ENCODE data around the gene KCNG4. TPM values are rescaled to one million over a fixed set of nuclear protein-coding genes. Genes with fewer than 3 reads are reported as not detected.

Gene KCNG4
- total RNA-seq, 1 donor = not detected

DNA sequence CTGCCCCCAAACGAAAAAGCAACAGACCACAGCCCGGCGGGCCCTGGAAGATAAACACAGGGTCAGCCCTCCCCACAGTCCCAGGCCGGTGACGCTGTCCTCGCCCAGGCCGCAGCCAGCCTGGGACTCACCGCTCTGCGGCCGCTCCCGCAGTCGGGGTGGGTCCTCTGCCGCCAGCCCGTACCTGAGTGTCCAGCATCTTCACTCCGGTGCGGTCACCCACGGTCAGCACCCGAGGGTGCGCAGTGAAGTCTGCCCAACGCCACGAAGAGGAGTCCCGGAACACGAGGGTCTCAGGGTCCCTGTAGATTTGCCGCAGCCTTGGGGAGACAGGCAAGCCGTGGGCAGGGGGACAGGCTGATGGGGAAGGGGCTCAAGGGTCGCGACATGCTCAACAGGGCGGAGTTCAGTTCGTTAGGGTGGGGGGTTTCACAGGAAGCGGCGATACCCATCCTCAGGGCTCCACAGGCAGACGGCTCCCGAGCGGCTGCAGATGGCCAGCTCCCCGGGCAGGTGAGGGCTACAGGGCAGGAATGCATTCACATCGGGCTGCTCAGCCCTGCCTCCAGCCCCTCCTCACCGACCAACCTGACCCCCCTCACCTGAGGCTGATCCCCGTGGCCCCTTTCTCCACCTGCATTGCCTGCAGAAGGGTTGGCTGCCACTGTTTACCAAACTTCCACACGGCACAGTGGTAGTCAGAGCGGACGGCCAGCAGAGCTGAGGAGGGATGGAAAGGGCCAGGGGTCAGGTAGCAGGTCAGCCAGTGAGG is 58.5 kb downstream of the KCNG4 start:
- H2AFZ ChIP-seq (ENCODE audit: low read length) = no peak overlapping the region
- no peak for DNase-seq (ENCODE audit: insufficient read length, low spot score, missing footprints)
- TF ChIP-seq, protein P1, sequence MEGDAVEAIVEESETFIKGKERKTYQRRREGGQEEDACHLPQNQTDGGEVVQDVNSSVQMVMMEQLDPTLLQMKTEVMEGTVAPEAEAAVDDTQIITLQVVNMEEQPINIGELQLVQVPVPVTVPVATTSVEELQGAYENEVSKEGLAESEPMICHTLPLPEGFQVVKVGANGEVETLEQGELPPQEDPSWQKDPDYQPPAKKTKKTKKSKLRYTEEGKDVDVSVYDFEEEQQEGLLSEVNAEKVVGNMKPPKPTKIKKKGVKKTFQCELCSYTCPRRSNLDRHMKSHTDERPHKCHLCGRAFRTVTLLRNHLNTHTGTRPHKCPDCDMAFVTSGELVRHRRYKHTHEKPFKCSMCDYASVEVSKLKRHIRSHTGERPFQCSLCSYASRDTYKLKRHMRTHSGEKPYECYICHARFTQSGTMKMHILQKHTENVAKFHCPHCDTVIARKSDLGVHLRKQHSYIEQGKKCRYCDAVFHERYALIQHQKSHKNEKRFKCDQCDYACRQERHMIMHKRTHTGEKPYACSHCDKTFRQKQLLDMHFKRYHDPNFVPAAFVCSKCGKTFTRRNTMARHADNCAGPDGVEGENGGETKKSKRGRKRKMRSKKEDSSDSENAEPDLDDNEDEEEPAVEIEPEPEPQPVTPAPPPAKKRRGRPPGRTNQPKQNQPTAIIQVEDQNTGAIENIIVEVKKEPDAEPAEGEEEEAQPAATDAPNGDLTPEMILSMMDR (IDR thresholded peaks at IDR 0.05; ENCODE audit: extremely low read depth, low read depth, low read length) = no peak
- H3K27me3 ChIP-seq (ENCODE audit: insufficient read depth, low read length) = no peaks in the 10 kb centered on the region
- no peaks in the 10 kb centered on the region for H3K9me3 ChIP-seq (ENCODE audit: low read depth, low read length)
- H3K4me2 ChIP-seq (ENCODE audit: insufficient read depth, low read length) = no peak overlapping the region
- peaks cover 19% of the 10 kb centered on the region for H4K20me1 ChIP-seq (ENCODE audit: insufficient read depth, low read length)
- H3K4me3 ChIP-seq (ENCODE audit: insufficient read depth, low read length) = no peak overlapping the region
- H3K79me2 ChIP-seq (ENCODE audit: insufficient read depth, low read length) = peaks cover 34% of the 10 kb centered on the region
- no peak overlapping the region for H3K27ac ChIP-seq (ENCODE audit: low read depth, low read length)
- H3K36me3 ChIP-seq (ENCODE audit: insufficient read depth, low read length) = peaks cover 30% of the 10 kb centered on the region
- peaks cover 19% of the 10 kb centered on the region for H3K4me1 ChIP-seq (ENCODE audit: insufficient read depth, low read length)

DNA sequence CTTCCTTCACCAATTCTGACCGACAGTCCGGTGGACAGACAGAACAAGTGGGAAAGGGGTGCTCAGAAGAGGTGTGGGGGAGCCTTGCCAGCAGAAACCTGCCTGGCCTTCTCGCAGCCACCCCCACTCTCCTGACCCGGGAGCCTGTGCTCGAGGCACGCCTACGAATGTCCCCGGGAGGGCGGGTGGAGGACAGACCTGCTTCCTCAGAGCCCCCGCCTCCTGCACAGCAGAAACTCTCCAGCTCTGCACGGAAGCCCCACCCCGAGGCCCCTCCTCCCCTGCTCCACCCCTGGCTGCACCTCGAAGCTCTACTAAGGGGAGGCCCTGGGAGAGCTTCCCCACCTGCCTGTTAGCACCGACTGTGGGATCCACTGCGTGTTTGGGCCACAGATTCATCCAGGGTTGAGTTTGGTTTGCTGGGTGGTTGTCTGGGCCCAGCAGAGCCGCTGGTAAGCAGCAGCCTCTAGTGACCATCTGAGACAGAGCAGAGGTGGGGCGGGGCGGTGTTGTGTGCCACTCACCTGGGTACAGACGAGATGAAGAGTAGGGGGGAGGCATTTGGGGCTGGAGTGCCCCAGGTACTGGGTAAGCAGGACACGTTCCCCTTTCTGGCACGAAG is 59.2 kb downstream of the KCNG4 start:
- no peak overlapping the region for H2AFZ ChIP-seq (ENCODE audit: low read length)
- H3K4me2 ChIP-seq (ENCODE audit: insufficient read depth, low read length) = no peak overlapping the region
- H3K36me3 ChIP-seq (ENCODE audit: insufficient read depth, low read length) = peaks cover 30% of the 10 kb centered on the region
- peaks cover 19% of the 10 kb centered on the region for H4K20me1 ChIP-seq (ENCODE audit: insufficient read depth, low read length)
- no peak overlapping the region for H3K27ac ChIP-seq (ENCODE audit: low read depth, low read length)
- no peaks in the 10 kb centered on the region for H3K27me3 ChIP-seq (ENCODE audit: insufficient read depth, low read length)
- DNase-seq (ENCODE audit: insufficient read length, low spot score, missing footprints) = no peak
- no peak overlapping the region for H3K4me3 ChIP-seq (ENCODE audit: insufficient read depth, low read length)
- H3K4me1 ChIP-seq (ENCODE audit: insufficient read depth, low read length) = peaks cover 23% of the 10 kb centered on the region
- H3K79me2 ChIP-seq (ENCODE audit: insufficient read depth, low read length) = peaks cover 27% of the 10 kb centered on the region
- H3K9me3 ChIP-seq (ENCODE audit: low read depth, low read length) = no peaks in the 10 kb centered on the region
- TF ChIP-seq, protein P1 (IDR thresholded peaks at IDR 0.05; ENCODE audit: extremely low read depth, low read depth, low read length) = no peak

DNA sequence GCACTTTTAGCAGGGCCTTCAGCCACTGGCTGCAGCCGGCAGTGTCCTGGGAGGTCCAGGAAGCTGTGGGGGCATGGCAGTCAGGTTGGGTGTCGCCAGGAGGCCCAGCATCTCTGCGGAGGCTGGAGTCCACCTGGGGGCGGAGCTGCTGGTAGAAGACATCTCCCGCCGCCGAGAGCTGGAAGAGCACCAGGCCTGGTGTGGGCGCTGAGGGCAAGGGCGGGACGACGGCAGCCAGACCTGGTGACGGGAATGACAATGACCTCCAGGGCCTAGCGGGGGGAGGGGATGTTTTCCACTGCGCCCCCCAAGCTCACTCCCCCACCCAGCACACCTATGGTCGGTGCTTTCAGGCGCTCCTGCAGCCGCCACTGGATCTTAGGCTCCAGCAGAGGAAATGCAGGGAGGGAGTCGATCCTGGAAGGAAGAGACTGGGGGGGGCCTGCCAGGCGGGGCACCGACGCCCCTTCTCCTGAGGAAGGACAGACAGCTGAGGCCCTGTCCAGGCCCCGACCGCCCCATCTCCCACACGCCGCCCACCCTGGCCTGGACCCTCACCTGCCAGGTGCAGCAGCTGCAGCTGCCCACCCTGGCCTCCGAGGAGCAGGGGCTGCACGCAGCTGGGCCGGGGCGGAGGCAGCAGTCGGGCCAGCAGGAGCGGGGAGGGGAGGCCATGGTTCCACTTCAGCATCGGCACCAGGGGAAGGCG is 60.0 kb downstream of the KCNG4 start:
- Histone ChIP-seq H3K4me2 (ENCODE audit: insufficient read depth, low read length) (no peak overlapping the region), H4K20me1 (ENCODE audit: insufficient read depth, low read length) (peaks cover 19% of the 10 kb centered on the region), H2AFZ (ENCODE audit: low read length) (no peak overlapping the region), H3K27me3 (ENCODE audit: insufficient read depth, low read length) (no peaks in the 10 kb centered on the region), H3K9me3 (ENCODE audit: low read depth, low read length) (no peaks in the 10 kb centered on the region), H3K79me2 (ENCODE audit: insufficient read depth, low read length) (peaks cover 19% of the 10 kb centered on the region), H3K4me3 (ENCODE audit: insufficient read depth, low read length) (no peak overlapping the region), H3K36me3 (ENCODE audit: insufficient read depth, low read length) (peaks cover 30% of the 10 kb centered on the region), H3K4me1 (ENCODE audit: insufficient read depth, low read length) (peaks cover 23% of the 10 kb centered on the region), H3K27ac (ENCODE audit: low read depth, low read length) (no peak overlapping the region)
- DNase-seq (ENCODE audit: insufficient read length, low spot score, missing footprints) = peak; percentile 79
- TF ChIP-seq, protein P1 (IDR thresholded peaks at IDR 0.05; ENCODE audit: extremely low read depth, low read depth, low read length) = no peak
